Epithelial cell of proximal tubule (primary cell): ENCODE measurements around the gene GPSM1. TPM values are rescaled to one million over a fixed set of nuclear protein-coding genes. Genes with fewer than 3 reads are reported as not detected.

Source experiments
- DNase-seq: peaks from one replicate; pipeline ENCODE4 v3.0.0-alpha.2; 2011; ENCODE audit warnings: low read depth
- H3K4me3 ChIP-seq: 2 replicates; pipeline ENCODE4 v1.5.1; 2011; ENCODE audit warnings: low read depth, mild to moderate bottlenecking, low read length
- total RNA-seq: library from RNA; depleted of rRNA; stranded (reverse); fragments of >200 nt; gene quantifications from 2 replicates; pipeline ENCODE4 v1.2.3, GENCODE V29; 2015
- TF ChIP-seq, protein P1 (sequence below): conservative IDR thresholded peaks from 2 replicates; pipeline ENCODE4 v1.5.1; 2012; ENCODE audit warnings: low read depth, mild to moderate bottlenecking, low read length

The GPSM1 gene
- total RNA-seq, 1 donor from 2014 or later, result 28.2 TPM

DNA sequence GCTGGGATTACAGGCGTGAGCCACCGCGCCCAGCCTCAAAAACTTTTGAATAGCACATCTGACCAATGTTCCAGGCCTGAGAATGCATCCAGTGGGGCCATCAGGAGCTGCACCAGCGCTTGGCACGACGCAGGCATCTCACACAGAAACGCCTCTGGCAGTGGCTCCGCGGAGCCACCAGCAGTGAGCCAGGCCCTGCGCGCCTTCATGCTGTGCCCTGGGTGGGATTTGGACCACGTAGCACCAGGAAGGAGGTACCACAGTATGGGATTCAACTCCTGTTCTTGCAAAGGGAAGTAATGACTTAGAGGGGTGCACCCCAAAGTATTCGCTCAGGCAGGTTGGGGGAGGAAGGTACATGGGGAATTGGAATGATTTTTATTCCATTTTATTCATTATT lies 26.5 kb upstream of the GPSM1 start:
- TF ChIP-seq, protein P1, sequence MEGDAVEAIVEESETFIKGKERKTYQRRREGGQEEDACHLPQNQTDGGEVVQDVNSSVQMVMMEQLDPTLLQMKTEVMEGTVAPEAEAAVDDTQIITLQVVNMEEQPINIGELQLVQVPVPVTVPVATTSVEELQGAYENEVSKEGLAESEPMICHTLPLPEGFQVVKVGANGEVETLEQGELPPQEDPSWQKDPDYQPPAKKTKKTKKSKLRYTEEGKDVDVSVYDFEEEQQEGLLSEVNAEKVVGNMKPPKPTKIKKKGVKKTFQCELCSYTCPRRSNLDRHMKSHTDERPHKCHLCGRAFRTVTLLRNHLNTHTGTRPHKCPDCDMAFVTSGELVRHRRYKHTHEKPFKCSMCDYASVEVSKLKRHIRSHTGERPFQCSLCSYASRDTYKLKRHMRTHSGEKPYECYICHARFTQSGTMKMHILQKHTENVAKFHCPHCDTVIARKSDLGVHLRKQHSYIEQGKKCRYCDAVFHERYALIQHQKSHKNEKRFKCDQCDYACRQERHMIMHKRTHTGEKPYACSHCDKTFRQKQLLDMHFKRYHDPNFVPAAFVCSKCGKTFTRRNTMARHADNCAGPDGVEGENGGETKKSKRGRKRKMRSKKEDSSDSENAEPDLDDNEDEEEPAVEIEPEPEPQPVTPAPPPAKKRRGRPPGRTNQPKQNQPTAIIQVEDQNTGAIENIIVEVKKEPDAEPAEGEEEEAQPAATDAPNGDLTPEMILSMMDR, result no peak

DNA sequence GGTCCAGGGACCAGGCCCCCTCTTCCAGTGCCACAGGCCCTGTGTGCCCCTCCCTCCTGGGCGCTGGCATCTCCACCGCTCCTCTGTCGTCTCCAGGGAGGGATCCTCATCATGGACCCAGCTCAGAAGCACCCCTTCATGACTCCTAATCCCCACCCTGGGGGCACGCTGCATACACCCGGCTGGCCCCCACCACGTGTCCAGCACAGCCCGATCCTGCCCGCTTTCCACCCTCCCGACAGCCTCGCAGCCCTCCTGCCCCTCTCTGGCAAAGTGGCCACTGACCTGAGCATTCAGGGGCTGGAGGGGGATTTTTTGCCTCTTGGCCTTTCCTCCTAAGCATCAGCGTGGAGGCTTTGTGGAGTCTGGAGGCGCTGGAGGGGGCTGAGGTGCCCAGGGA lies 24.8 kb upstream of the GPSM1 start:
- no peak overlapping the region for H3K4me3 ChIP-seq
- TF ChIP-seq, protein P1, result no peak
- DNase-seq, result no peak

More for the DNA sequence above, 26.5 kb upstream of the GPSM1 start:
- DNase-seq, result no peak
- H3K4me3 ChIP-seq, result no peak overlapping the region

DNA sequence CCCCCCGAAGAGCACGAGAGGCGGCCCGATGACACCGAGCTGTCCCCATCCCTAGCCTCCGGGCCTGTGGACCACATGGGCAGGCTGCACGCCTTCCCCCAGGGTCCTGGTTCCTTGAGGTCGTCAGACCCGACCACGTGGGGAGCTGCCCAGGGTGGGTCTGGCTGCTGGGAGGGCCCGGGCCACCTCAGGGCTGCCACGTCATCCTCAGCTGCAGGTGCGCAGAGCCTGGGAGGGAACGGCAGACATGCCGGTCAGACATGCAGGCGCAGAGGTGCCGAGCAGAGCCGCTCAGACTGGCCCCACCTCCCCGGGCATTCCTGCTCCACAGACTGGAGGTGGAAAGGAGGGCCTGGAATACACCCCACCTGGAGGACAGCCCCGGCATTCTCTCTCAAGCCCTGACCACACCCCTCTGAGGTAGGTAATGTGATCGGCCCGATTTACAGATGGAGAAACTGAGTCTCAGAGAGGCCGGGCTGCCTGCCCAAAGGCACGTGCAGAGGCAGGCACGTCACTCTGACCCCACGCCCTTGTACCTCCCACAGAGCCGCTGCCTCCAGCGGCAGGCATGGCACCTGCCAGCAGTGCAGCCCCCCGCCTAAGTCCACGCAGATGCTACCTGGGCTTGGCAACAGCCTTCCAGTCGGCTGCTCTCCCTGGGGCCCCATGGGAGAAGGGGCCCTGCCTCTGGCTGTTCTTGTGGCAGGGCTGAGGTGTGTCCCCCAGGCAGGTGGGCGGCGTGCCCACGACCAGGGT lies 24.1 kb upstream of the GPSM1 start:
- no peak for DNase-seq
- H3K4me3 ChIP-seq, result no peak overlapping the region
- TF ChIP-seq, protein P1, result no peak

DNA sequence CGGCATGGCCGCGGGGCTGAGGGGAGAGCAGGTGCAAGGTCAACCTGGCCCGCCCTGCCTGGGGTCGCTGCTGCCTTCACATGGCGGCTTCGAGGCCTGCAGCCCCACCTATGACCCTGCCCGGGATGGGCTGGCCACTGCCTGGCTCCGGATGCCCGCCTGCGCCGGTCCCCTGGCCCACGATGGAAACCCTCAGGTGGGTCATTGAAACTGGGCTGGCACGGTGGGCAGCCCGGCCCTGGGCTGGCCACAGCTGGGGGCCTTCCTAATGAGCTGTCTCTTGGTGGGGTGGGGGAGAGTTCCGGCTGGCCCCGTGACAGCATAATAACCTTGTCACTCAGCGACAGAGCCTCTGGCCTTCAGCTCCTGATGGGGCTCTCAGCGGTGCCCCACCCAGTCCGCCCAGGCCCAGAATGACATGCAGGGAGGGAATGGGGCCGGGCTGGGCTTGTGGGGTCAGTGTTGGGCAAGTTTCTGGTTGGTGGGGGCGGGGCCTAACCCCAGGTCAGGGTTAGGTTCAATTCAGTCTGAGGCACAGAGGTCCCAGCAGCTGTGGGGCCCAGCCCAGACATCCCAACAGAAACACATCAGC lies 23.4 kb upstream of the GPSM1 start, which contains the start of gene CCDC187:
CCDC187 (minus strand) TSS at position 270 of the 592 bp plus-strand sequence; CDS start at position 6, 264 bp downstream.
- no peak for DNase-seq
- TF ChIP-seq, protein P1, result no peak

DNA sequence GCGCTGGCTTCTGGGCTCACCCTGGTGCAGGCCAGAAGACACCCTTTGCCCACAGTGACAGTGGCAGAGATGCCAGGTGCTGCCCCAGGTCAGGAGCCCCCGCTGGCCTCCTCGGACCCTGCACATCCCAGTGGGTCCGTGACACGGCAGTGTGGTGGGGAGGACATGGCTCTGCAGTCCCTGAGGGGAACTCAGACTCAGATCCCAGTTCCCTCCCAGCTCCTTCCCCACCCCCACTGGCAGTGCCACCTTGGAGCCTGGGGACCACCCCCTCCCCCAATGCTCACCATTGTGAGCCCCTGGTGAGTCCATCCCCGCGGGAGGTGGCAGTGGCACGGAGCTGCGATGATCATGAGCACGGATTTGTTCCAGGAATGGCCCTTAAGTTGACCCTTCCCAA lies 22.9 kb upstream of the GPSM1 start:
- TF ChIP-seq, protein P1, result no peak
- no peak overlapping the region for H3K4me3 ChIP-seq
- DNase-seq, result no peak

More for the DNA sequence above, 23.4 kb upstream of the GPSM1 start, which contains the start of gene CCDC187:
- H3K4me3 ChIP-seq, result no peak within 1 kb of the TSS

DNA sequence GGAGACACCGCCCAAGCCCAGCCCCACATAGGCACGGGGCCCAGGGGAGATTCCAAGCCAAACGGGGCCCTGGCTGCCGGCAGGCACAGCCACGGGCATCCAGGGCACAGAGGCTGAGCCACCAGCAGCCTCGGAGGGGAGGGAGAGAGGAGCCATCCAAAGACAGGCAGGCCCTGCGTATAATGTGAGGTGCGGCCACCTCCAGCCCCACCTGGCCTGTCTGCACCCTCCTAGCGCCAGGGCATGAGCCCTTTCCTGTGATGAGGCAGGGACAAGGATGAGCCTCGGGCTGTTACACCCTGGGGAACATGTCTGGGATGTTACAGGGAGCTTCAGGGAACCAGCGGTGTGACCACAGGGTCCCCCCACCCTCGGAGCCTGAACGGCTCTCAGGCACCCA lies 22.4 kb upstream of the GPSM1 start:
- no peak overlapping the region for H3K4me3 ChIP-seq
- DNase-seq, result no peak
- TF ChIP-seq, protein P1, result no peak

DNA sequence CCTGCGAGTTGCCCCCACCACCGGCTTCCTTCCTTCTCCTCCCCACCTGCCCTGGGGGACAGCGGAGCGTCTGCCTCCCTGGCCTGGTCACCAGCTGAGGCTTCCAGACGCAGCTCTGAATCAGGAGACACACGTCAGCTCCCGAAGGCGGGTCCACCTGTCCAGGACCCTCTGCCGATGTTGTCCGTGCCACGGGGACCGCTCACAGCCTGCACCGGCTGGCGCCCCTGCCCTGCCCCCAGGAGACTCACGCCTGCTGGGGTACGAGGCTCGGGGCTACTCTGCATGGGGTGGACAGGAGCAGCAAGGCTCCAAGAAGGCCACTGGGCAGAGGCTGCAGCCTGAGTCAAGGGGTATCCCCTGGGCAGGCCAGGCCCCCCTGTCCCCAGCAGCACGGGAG lies 21.5 kb upstream of the GPSM1 start:
- TF ChIP-seq, protein P1, result no peak
- DNase-seq, result no peak
- H3K4me3 ChIP-seq, result no peak overlapping the region
